ENCODE measurements around the gene NOL9. TPM values are rescaled to one million over a fixed set of nuclear protein-coding genes. Genes with fewer than 3 reads are reported as not detected.

The NOL9 gene
- total RNA-seq, 4 donors from 2014 or later = 20.1 to 41.6 (median 23.6) TPM

- H3K9me3 ChIP-seq = no peaks in the 10 kb centered on the region
- 87 to 92% methylated on average over 13 of the region's 14 CpGs for WGBS, 2 donors
- H3K36me3 ChIP-seq = no peaks in the 10 kb centered on the region
- no peaks in the 10 kb centered on the region for H3K27me3 ChIP-seq
- peak overlapping the region in 2 of 3 donors; percentile 69 to 86 for H3K27ac ChIP-seq
- TF ChIP-seq POLR2A (IDR thresholded peaks at IDR 0.05) = no peak
- no peak for TF ChIP-seq CTCF (IDR thresholded peaks at IDR 0.05)
- peak overlapping the region in 1 of 3 donors; percentile 85 for H3K4me3 ChIP-seq (replicated peaks in 1 of 3)
- intact Hi-C loops (cut with DNase I) = no loop called here
- no peak for DNase-seq
- peaks cover 14 to 23% of the 10 kb centered on the region in 2 donors for H3K4me1 ChIP-seq
Measured at GRCh38 chr1:6578624-6579373, 24.5 kb upstream of the NOL9 start.

- 72 to 85% methylated on average over 6 of the region's 6 CpGs for WGBS, 2 donors
- H3K36me3 ChIP-seq = no peaks in the 10 kb centered on the region
- no peaks in the 10 kb centered on the region for H3K27me3 ChIP-seq
- DNase-seq = no peak
- TF ChIP-seq CTCF (IDR thresholded peaks at IDR 0.05) (no peak), POLR2A (IDR thresholded peaks at IDR 0.05) (no peak)
- no peaks in the 10 kb centered on the region for H3K9me3 ChIP-seq
- peaks cover 14 to 23% of the 10 kb centered on the region in 2 donors for H3K4me1 ChIP-seq
- no peak overlapping the region for H3K27ac ChIP-seq
- intact Hi-C loops (cut with DNase I) = no loop called here
- no peak overlapping the region for H3K4me3 ChIP-seq (replicated peaks in 1 of 3)
Measured at GRCh38 chr1:6577831-6578525, 23.7 kb upstream of the NOL9 start.

GRCh38 chr1:6574818-6575217, 20.5 kb upstream of the NOL9 start:
- no peak for DNase-seq
- peaks cover 5 to 6% of the 10 kb centered on the region in 2 donors for H3K4me1 ChIP-seq
- H3K27ac ChIP-seq = no peak overlapping the region
- 86 to 89% methylated on average over 4 to 10 of the region's 14 CpGs for WGBS, 2 donors
- no peaks in the 10 kb centered on the region for H3K36me3 ChIP-seq
- H3K9me3 ChIP-seq = no peaks in the 10 kb centered on the region
- TF ChIP-seq POLR2A (IDR thresholded peaks at IDR 0.05) (no peak), CTCF (IDR thresholded peaks at IDR 0.05) (no peak)
- intact Hi-C loops (cut with DNase I) = no loop called here
- H3K4me3 ChIP-seq (replicated peaks in 1 of 3) = no peak overlapping the region
- no peaks in the 10 kb centered on the region for H3K27me3 ChIP-seq

GRCh38 chr1:6574025-6574620, 19.8 kb upstream of the NOL9 start:
- Histone ChIP-seq H3K27ac (no peak overlapping the region), H3K4me3 (replicated peaks in 1 of 3) (no peak overlapping the region), H3K27me3 (no peaks in the 10 kb centered on the region), H3K36me3 (no peaks in the 10 kb centered on the region), H3K4me1 (peaks cover under 1 to 2% of the 10 kb centered on the region in 2 donors), H3K9me3 (no peaks in the 10 kb centered on the region)
- intact Hi-C loops (cut with DNase I) = no loop called here
- WGBS, 2 donors = 74 to 79% methylated on average over 7 to 8 of the region's 8 CpGs
- no peak for DNase-seq
- no peak for TF ChIP-seq CTCF (IDR thresholded peaks at IDR 0.05)
- TF ChIP-seq POLR2A (IDR thresholded peaks at IDR 0.05) = no peak
